Mesendoderm (in vitro differentiated cells): ENCODE measurements around the gene CCDC63.

ENCODE experiments used
- DNase-seq: peaks from one replicate; pipeline ENCODE4 v3.0.0; 2013
- H2AK5ac ChIP-seq: 2 replicates; pipeline ENCODE4 v1.6.1; 2013; ENCODE audit warnings: low read length, inconsistent platforms
- H2BK120ac ChIP-seq: 2 replicates; pipeline ENCODE4 v1.6.1; 2013; ENCODE audit warnings: low read depth, mild to moderate bottlenecking, low read length, moderate library complexity, mixed read lengths
- H2BK15ac ChIP-seq: replicated peaks from 2 replicates; pipeline ENCODE4 v1.6.1; 2013; ENCODE audit warnings: low read depth, mild to moderate bottlenecking, moderate library complexity
- H2BK5ac ChIP-seq: 2 replicates; pipeline ENCODE4 v1.6.1; 2013; ENCODE audit warnings: low read length, inconsistent platforms
- H3K18ac ChIP-seq: 2 replicates; pipeline ENCODE4 v1.6.1; 2013; ENCODE audit warnings: mild to moderate bottlenecking, low read length, mixed read lengths
- H3K23ac ChIP-seq: one replicate; pipeline ENCODE4 v1.6.1; 2013; ENCODE audit warnings: low read length
- H3K27ac ChIP-seq: 2 replicates; pipeline ENCODE4 v1.5.1; 2013; ENCODE audit warnings: low read depth, mild to moderate bottlenecking, inconsistent platforms, low read length, moderate library complexity
- H3K27me3 ChIP-seq: 2 replicates; pipeline ENCODE4 v1.6.1; 2013; ENCODE audit warnings: low read length, control low read depth, mild to moderate bottlenecking, inconsistent platforms; ENCODE audit not compliant: insufficient read depth, poor library complexity
- H3K36me3 ChIP-seq: 2 replicates; pipeline ENCODE4 v1.6.1; 2013; ENCODE audit warnings: low read length, inconsistent platforms; ENCODE audit not compliant: control insufficient read depth, insufficient read depth
- H3K4ac ChIP-seq: one replicate; pipeline ENCODE4 v1.6.1; 2013; ENCODE audit warnings: low read depth, mild to moderate bottlenecking, low read length, moderate library complexity
- H3K4me1 ChIP-seq: 2 replicates; pipeline ENCODE4 v1.6.1; 2013; ENCODE audit warnings: low read depth, low read length, inconsistent platforms; ENCODE audit not compliant: control insufficient read depth
- H3K4me2 ChIP-seq: 2 replicates; pipeline ENCODE4 v1.6.1; 2013; ENCODE audit warnings: low read length
- H3K4me3 ChIP-seq: 2 replicates; pipeline ENCODE4 v1.5.1; 2013; ENCODE audit warnings: mild to moderate bottlenecking, low read length
- H3K56ac ChIP-seq: one replicate; pipeline ENCODE4 v1.6.1; 2013; ENCODE audit warnings: low read length
- H3K79me1 ChIP-seq: 2 replicates; pipeline ENCODE4 v1.6.1; 2013; ENCODE audit warnings: low read length, inconsistent platforms
- H3K79me2 ChIP-seq: 2 replicates; pipeline ENCODE4 v1.6.1; 2013; ENCODE audit warnings: mild to moderate bottlenecking, low read length; ENCODE audit not compliant: control insufficient read depth, insufficient read depth
- H3K9ac ChIP-seq: 2 replicates; pipeline ENCODE4 v1.6.1; 2013; ENCODE audit warnings: low read length, inconsistent platforms
- H4K5ac ChIP-seq: one replicate; pipeline ENCODE4 v1.6.1; 2013; ENCODE audit warnings: low read length
- H4K8ac ChIP-seq: one replicate; pipeline ENCODE4 v1.6.1; 2013; ENCODE audit warnings: low read depth, mild to moderate bottlenecking, control low read depth, low read length, moderate library complexity
- WGBS: extraction: QIAGEN DNeasy Blood & Tissue Kit; methylation state at CpG from one replicate; pipeline ENCODE4 v1.1.7; 2013; ENCODE audit warnings: low lambda C conversion rate, missing lambda C conversion rate; ENCODE audit not compliant: insufficient coverage; ENCODE audit errors: extremely low coverage; 5-methylcytosine and 5-hydroxymethylcytosine counted together

The CCDC63 gene

DNA sequence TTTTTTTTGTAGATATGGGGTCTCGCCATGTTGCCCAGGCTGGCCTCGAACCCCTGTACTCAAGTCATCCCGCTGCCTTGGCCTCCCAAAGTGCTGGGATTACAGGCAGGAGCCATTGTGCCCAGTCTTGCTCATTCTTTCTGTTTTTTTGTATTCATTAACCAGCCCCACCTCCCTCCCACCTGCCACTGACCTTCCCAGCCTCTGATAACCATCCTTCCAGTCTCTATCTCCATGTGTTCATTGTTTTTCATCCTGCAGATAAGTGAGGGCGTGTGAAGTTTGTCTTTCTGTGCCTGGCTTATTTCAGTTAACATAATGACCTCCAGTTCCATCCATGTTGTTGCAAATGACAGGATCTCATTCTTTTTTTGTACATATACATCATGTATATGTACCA lies 54.6 kb downstream of the CCDC63 start:
- Histone ChIP-seq H3K56ac (no peak overlapping the region), H2BK15ac (no peak overlapping the region), H3K18ac (no peak overlapping the region), H3K9ac (no peak overlapping the region), H2BK120ac (no peak overlapping the region), H4K8ac (no peak overlapping the region), H2AK5ac (no peak overlapping the region), H3K36me3 (no peaks in the 10 kb centered on the region), H3K4ac (no peak overlapping the region), H2BK5ac (no peak overlapping the region), H3K23ac (no peak overlapping the region), H4K5ac (no peak overlapping the region), H3K27me3 (no peaks in the 10 kb centered on the region), H3K79me2 (no peaks in the 10 kb centered on the region), H3K4me3 (no peak overlapping the region), H3K79me1 (no peaks in the 10 kb centered on the region), H3K4me2 (no peak overlapping the region), H3K27ac (no peak overlapping the region), H3K4me1 (no peaks in the 10 kb centered on the region)
- no CpG with 5 or more reads among the region's 4 CpGs for WGBS
- DNase-seq, result peak; percentile 28

DNA sequence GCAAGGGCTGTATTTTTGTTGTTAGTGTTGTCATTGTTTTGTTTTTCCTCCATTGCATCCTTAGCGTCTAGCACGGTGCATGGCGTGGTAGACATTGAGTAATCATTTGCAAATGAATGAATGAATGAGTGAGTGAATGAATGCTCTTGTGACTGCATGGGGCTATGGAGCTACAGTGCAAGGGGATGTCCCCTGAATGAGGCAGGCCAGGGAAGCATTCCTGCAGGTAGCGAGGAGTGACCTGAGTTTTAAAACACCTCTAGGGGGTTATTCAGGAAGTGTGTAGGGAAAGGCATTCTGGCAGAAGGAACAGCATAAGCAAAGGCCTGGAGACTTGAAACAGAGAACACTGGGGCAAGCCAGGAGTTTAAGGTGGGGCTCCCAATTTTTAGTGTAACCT lies 56.7 kb downstream of the CCDC63 start:
- no peaks in the 10 kb centered on the region for H3K36me3 ChIP-seq
- H3K79me1 ChIP-seq, result no peaks in the 10 kb centered on the region
- H4K8ac ChIP-seq, result no peak overlapping the region
- H3K9ac ChIP-seq, result no peak overlapping the region
- H2BK120ac ChIP-seq, result no peak overlapping the region
- H4K5ac ChIP-seq, result no peak overlapping the region
- no CpG with 5 or more reads among the region's 4 CpGs for WGBS
- no peak overlapping the region for H2BK15ac ChIP-seq
- H3K4me3 ChIP-seq, result no peak overlapping the region
- no peak overlapping the region for H3K4ac ChIP-seq
- H2AK5ac ChIP-seq, result no peak overlapping the region
- no peak overlapping the region for H3K23ac ChIP-seq
- no peak overlapping the region for H3K56ac ChIP-seq
- no peak overlapping the region for H3K4me2 ChIP-seq
- DNase-seq, result no peak
- H3K18ac ChIP-seq, result no peak overlapping the region
- H3K27me3 ChIP-seq, result no peaks in the 10 kb centered on the region
- H2BK5ac ChIP-seq, result no peak overlapping the region
- no peak overlapping the region for H3K27ac ChIP-seq
- no peaks in the 10 kb centered on the region for H3K79me2 ChIP-seq
- H3K4me1 ChIP-seq, result no peaks in the 10 kb centered on the region

DNA sequence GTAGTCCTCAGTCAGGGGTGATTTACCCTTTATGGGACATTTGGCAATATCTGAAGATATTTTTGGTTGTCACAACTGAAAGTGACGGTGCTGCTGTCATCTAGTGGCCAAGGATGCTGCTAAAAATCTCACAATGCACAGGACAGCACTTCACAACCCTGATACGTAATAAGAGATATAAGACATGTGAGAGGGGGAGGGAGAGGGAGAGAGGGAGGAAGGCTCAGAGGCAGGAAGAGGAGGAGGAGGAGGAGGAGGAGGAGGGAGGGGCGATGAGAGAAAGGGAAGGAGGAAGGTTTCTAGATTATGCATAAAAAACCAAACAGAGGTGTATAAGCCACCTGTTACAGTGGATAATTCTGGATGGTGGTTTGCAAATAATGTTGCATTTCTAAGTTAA lies 59.3 kb downstream of the CCDC63 start:
- whole genome bisulfite sequencing, result no CpG with 5 or more reads among the region's 3 CpGs

DNA sequence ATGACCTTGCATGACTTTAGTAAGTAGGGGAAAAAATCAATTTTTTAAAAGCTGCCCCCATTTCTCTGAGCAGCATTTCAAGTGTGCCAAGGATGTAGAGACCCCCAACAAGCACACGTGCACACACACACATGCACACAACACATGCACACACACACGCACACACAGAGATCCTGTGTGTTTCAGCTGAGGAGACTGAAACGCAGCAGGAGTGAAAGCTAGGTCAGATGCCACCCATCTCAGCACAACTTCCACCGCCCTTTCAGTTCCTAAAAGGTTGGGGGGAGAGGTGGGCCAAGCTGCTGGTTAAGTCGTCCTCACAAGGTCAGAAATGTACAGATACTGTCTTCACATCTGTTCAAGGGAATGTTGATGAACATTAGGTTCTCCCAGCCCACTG lies 59.7 kb downstream of the CCDC63 start:
- H3K79me1 ChIP-seq, result no peaks in the 10 kb centered on the region
- DNase-seq, result no peak
- H3K79me2 ChIP-seq, result no peaks in the 10 kb centered on the region
- no peak overlapping the region for H3K27ac ChIP-seq
- no peak overlapping the region for H2BK15ac ChIP-seq
- H3K36me3 ChIP-seq, result no peaks in the 10 kb centered on the region
- no peak overlapping the region for H2BK5ac ChIP-seq
- no peak overlapping the region for H2AK5ac ChIP-seq
- H3K4me3 ChIP-seq, result no peak overlapping the region
- H4K8ac ChIP-seq, result no peak overlapping the region
- H3K18ac ChIP-seq, result no peak overlapping the region
- H3K27me3 ChIP-seq, result no peaks in the 10 kb centered on the region
- no peak overlapping the region for H3K56ac ChIP-seq
- no CpG with 5 or more reads among the region's 5 CpGs for WGBS
- H3K4me1 ChIP-seq, result no peaks in the 10 kb centered on the region
- no peak overlapping the region for H3K23ac ChIP-seq
- no peak overlapping the region for H3K4me2 ChIP-seq
- H3K4ac ChIP-seq, result no peak overlapping the region
- H4K5ac ChIP-seq, result no peak overlapping the region
- no peak overlapping the region for H3K9ac ChIP-seq
- H2BK120ac ChIP-seq, result no peak overlapping the region

More for the DNA sequence above, 59.3 kb downstream of the CCDC63 start:
- Histone ChIP-seq H3K23ac (no peak overlapping the region), H2BK120ac (no peak overlapping the region), H3K4me2 (no peak overlapping the region), H3K36me3 (no peaks in the 10 kb centered on the region), H4K5ac (no peak overlapping the region), H3K27me3 (no peaks in the 10 kb centered on the region), H2BK15ac (no peak overlapping the region), H3K4me1 (no peaks in the 10 kb centered on the region), H4K8ac (no peak overlapping the region), H3K79me2 (no peaks in the 10 kb centered on the region), H3K18ac (no peak overlapping the region), H2BK5ac (no peak overlapping the region), H3K27ac (no peak overlapping the region), H2AK5ac (no peak overlapping the region), H3K4ac (no peak overlapping the region), H3K4me3 (no peak overlapping the region), H3K79me1 (no peaks in the 10 kb centered on the region), H3K9ac (no peak overlapping the region), H3K56ac (no peak overlapping the region)
- no peak for DNase-seq

DNA sequence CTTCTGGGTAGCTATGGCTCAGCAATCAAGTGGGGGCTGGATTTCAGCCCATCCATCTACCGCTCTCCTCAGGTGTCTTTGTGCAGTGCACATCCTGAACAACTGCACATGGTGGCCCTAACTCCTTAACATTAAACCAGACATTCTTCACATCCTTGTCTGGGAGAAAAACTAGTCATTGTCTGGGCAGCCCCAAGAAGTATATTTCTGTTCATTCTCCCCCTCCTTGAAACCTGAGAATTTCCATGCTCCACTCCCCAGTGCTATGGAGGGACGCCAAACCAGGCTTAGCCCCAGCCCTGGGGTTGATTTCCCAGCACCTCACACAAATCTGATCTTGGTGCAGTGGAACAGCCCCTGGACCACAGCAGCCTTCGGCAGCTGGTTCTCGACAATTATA lies 60.2 kb downstream of the CCDC63 start:
- no peak overlapping the region for H4K8ac ChIP-seq
- no peak overlapping the region for H3K23ac ChIP-seq
- DNase-seq, result no peak
- no peak overlapping the region for H3K56ac ChIP-seq
- H3K18ac ChIP-seq, result no peak overlapping the region
- H3K79me2 ChIP-seq, result no peaks in the 10 kb centered on the region
- H3K9ac ChIP-seq, result no peak overlapping the region
- H2BK120ac ChIP-seq, result no peak overlapping the region
- no peaks in the 10 kb centered on the region for H3K4me1 ChIP-seq
- no CpG with 5 or more reads among the region's 4 CpGs for WGBS
- H3K4me3 ChIP-seq, result no peak overlapping the region
- H3K79me1 ChIP-seq, result no peaks in the 10 kb centered on the region
- H3K27me3 ChIP-seq, result no peaks in the 10 kb centered on the region
- H3K4me2 ChIP-seq, result no peak overlapping the region
- no peak overlapping the region for H4K5ac ChIP-seq
- H3K27ac ChIP-seq, result no peak overlapping the region
- no peak overlapping the region for H2BK15ac ChIP-seq
- H3K36me3 ChIP-seq, result no peaks in the 10 kb centered on the region
- no peak overlapping the region for H2AK5ac ChIP-seq
- H2BK5ac ChIP-seq, result no peak overlapping the region
- H3K4ac ChIP-seq, result no peak overlapping the region

DNA sequence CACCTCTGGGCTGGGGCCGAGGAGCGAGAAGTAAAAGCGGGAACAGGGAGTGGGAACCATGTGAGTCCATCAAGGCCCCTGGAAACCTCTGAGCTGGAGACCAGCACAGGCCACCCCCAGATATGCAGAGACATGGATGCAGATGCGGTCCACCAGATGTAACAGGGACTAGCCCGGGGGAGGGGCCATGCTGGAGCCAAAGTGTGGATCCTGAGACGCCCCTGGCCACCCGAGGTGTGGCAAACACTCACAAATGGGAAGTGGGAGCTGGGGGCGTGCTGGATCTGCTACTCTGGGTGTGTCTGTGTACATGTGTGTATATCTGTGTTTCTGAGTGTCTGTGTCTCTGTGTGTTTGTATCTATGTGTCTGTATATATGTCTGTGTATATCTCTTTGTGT lies 60.8 kb downstream of the CCDC63 start:
- no peak overlapping the region for H2AK5ac ChIP-seq
- no peaks in the 10 kb centered on the region for H3K79me1 ChIP-seq
- H3K56ac ChIP-seq, result no peak overlapping the region
- H3K79me2 ChIP-seq, result no peaks in the 10 kb centered on the region
- no peak overlapping the region for H3K27ac ChIP-seq
- H3K4ac ChIP-seq, result no peak overlapping the region
- no peak overlapping the region for H3K23ac ChIP-seq
- DNase-seq, result no peak
- no peaks in the 10 kb centered on the region for H3K36me3 ChIP-seq
- H2BK5ac ChIP-seq, result no peak overlapping the region
- no peak overlapping the region for H4K8ac ChIP-seq
- H3K9ac ChIP-seq, result no peak overlapping the region
- H2BK120ac ChIP-seq, result no peak overlapping the region
- no peak overlapping the region for H4K5ac ChIP-seq
- no CpG with 5 or more reads among the region's 8 CpGs for WGBS
- H3K4me1 ChIP-seq, result no peaks in the 10 kb centered on the region
- no peak overlapping the region for H3K18ac ChIP-seq
- H2BK15ac ChIP-seq, result no peak overlapping the region
- H3K27me3 ChIP-seq, result no peaks in the 10 kb centered on the region
- no peak overlapping the region for H3K4me2 ChIP-seq
- no peak overlapping the region for H3K4me3 ChIP-seq
